GM12878 (cell line): ENCODE results near the gene TBC1D5. TPM values are rescaled to one million over a fixed set of nuclear protein-coding genes. Genes with fewer than 3 reads are reported as not detected.

Experiments used
- ATAC-seq: fragments of 200-7000 bp; cut with Tn5 transposase; 3 replicates; pipeline ENCODE4 v1.9.1; 2020; ENCODE audit warnings: mild to moderate bottlenecking, moderate library complexity
- BruUV-seq: library from RNA; stranded (reverse); fragments of 400-500 nt; replicated peaks from 2 replicates; lab custom pipeline; 2021; lab: Mats Ljungman, UMichigan
- CTCF ChIA-PET: fragments of 300-600 bp; sonication (Branson Sonifier 250); formaldehyde crosslinking; extraction: SDS; loops from one replicate; lab custom pipeline; 2021; ENCODE audit warnings: inconsistent platforms; lab: Yijun Ruan, JAX
- POLR2A ChIA-PET: fragments of 350-600 bp; formaldehyde crosslinking; extraction: SDS; loops from one replicate; lab custom pipeline; 2021; ENCODE audit warnings: inconsistent platforms; lab: Charles Lee
- RAD21 ChIA-PET: fragments of 300-600 bp; sonication (Branson Sonifier 250); formaldehyde crosslinking; loops from one replicate; lab custom pipeline; 2023; ENCODE audit warnings: antibody characterized with exemption; ENCODE audit not compliant: unreplicated experiment; lab: Charles Lee
- SMC1A ChIA-PET: fragments of 300-600 bp; sonication (Branson Sonifier 250); formaldehyde crosslinking; loops from one replicate; lab custom pipeline; 2023; ENCODE audit not compliant: unreplicated experiment, uncharacterized antibody; lab: Charles Lee
- DNase-seq: peaks from one replicate; pipeline ENCODE4 v3.0.0-alpha.2; 2011; ENCODE audit warnings: low read depth, low spot score
- FAIRE-seq: peaks from 3 replicates; lab custom pipeline; 2011; peaks lifted over from hg19 to GRCh38; lab: Jason Lieb, UNC
- H2AFZ ChIP-seq: 2 replicates; pipeline ENCODE4 v1.6.0; 2011; ENCODE audit warnings: low read depth, low read length, control low read depth; ENCODE audit not compliant: control insufficient read depth
- H3K27ac ChIP-seq: 2 replicates; pipeline ENCODE4 v1.5.1; 2011; ENCODE audit warnings: control low read depth; ENCODE audit not compliant: control insufficient read depth, insufficient read depth
- H3K27me3 ChIP-seq, 2 experiments: replicated peaks in 1 of 2; 2 replicates each; pipeline versions ENCODE4 v1.6.0 to v1.6.1; 2011; ENCODE audit warnings: low read length in 1 of 2; ENCODE audit not compliant: control insufficient read depth in 2 of 2, insufficient read depth in 2 of 2
- H3K36me3 ChIP-seq, 2 experiments: 2 replicates each; pipeline ENCODE4 v1.5.1; 2011; ENCODE audit warnings: low read length in 1 of 2; ENCODE audit not compliant: control insufficient read depth in 2 of 2, insufficient read depth in 2 of 2
- H3K4me1 ChIP-seq: 2 replicates; pipeline ENCODE4 v1.6.1; 2011; ENCODE audit warnings: mild to moderate bottlenecking, low read length, moderate library complexity, mixed read lengths; ENCODE audit not compliant: control insufficient read depth, insufficient read depth
- H3K4me2 ChIP-seq: 2 replicates; pipeline ENCODE4 v1.6.0; 2011; ENCODE audit warnings: control low read depth; ENCODE audit not compliant: control insufficient read depth, insufficient read depth
- H3K4me3 ChIP-seq: fragments of 200-600 bp; sonication (generic); 2 replicates; pipeline ENCODE4 v1.5.1; 2016
- H3K79me2 ChIP-seq: 2 replicates; pipeline ENCODE4 v1.6.0; 2011; ENCODE audit warnings: low read length; ENCODE audit not compliant: control insufficient read depth, insufficient read depth
- H3K9ac ChIP-seq: 2 replicates; pipeline ENCODE4 v1.8.0; 2011; ENCODE audit warnings: low read length, control low read depth, mixed read lengths; ENCODE audit not compliant: control insufficient read depth, insufficient read depth
- H3K9me3 ChIP-seq: replicated peaks from 3 replicates; pipeline ENCODE4 v1.5.1; 2011; ENCODE audit warnings: mild to moderate bottlenecking, low read length; ENCODE audit not compliant: control insufficient read depth, insufficient read depth
- H4K20me1 ChIP-seq: 2 replicates; pipeline ENCODE4 v1.6.0; 2011; ENCODE audit not compliant: control insufficient read depth, insufficient read depth
- CBFB ChIP-seq: IDR thresholded peaks from 2 replicates; pipeline ENCODE4 v1.6.1; 2016; ENCODE audit warnings: antibody characterized with exemption, low read depth
- CBX3 ChIP-seq: fragments of 200-600 bp; sonication (generic); IDR thresholded peaks from 2 replicates; pipeline ENCODE4 v1.6.1; 2016; ENCODE audit warnings: low read depth, borderline replicate concordance
- CREM ChIP-seq: IDR thresholded peaks from 2 replicates; pipeline ENCODE4 v1.6.1; 2014; ENCODE audit warnings: antibody characterized with exemption, low read depth
- ELK1 ChIP-seq: IDR thresholded peaks from 2 replicates; pipeline ENCODE4 v1.6.1; 2012; ENCODE audit warnings: low read depth, low read length, improper control_type of control experiment
- IRF5 ChIP-seq: fragments of 450-650 bp; IDR thresholded peaks from 2 replicates; pipeline ENCODE4 v1.6.1; 2017; ENCODE audit warnings: borderline replicate concordance
- MYC ChIP-seq: IDR thresholded peaks from 2 replicates; pipeline ENCODE4 v1.6.1; 2011; ENCODE audit warnings: mild to moderate bottlenecking, low read length, moderate library complexity, inconsistent platforms; ENCODE audit not compliant: insufficient read depth, insufficient replicate concordance, insufficient read length, severe bottlenecking
- POLR2AphosphoS5 ChIP-seq: IDR thresholded peaks from 2 replicates; pipeline ENCODE4 v1.6.1; 2011; ENCODE audit warnings: mild to moderate bottlenecking, low read length, inconsistent platforms
- SPI1 ChIP-seq: IDR thresholded peaks from 2 replicates; pipeline ENCODE4 v1.6.1; 2011; ENCODE audit warnings: low read depth, mild to moderate bottlenecking, low read length, moderate library complexity, borderline replicate concordance; ENCODE audit not compliant: insufficient read depth
- SREBF1 ChIP-seq: IDR thresholded peaks from 2 replicates; pipeline ENCODE4 v1.6.1; 2012; ENCODE audit warnings: mild to moderate bottlenecking, low read length
- SUZ12 ChIP-seq: fragments of 200-600 bp; sonication (generic); IDR thresholded peaks from one replicate; pipeline ENCODE4 v1.6.1; 2018; ENCODE audit warnings: antibody characterized with exemption, mild to moderate bottlenecking; ENCODE audit not compliant: unreplicated experiment
- ZBTB11 ChIP-seq: fragments of 450-650 bp; formaldehyde crosslinking; IDR thresholded peaks from 2 replicates; pipeline ENCODE4 v1.5.0; 2022; ENCODE audit warnings: mild to moderate bottlenecking, missing genetic modification characterization
- ZNF592 ChIP-seq: fragments of 450-650 bp; IDR thresholded peaks from 2 replicates; pipeline ENCODE4 v1.6.1; 2017; ENCODE audit warnings: mild to moderate bottlenecking, moderate library complexity
- WGBS: methylation state at CpG from one replicate; pipeline ENCODE4 v1.1.6; 2016; ENCODE audit warnings: low lambda C conversion rate; ENCODE audit not compliant: insufficient replicate concordance, insufficient coverage; ENCODE audit errors: missing lambda C conversion rate; 5-methylcytosine and 5-hydroxymethylcytosine counted together
- in situ Hi-C: fragments of 300-500 bp; cut with MboI; formaldehyde crosslinking; loops from 9 replicates; pipeline ENCODE4 v1.14.3; 2018; ENCODE audit warnings: mixed read lengths
- intact Hi-C: fragments of 100-400 bp; cut with micrococcal nuclease; formaldehyde crosslinking; loops from one replicate; pipeline ENCODE4 v1.14.2; 2022; ENCODE audit not compliant: unreplicated experiment
- polyA plus RNA-seq, 11 experiments: library from polyadenylated mRNA; depleted of rRNA in 4 of 11; unstranded in 6 of 11; stranded (reverse) in 5 of 11; fragments of >200 nt; fragmentation: Nextera tagmentation in 4 of 11; fragmentation: Illumina TruSeq in 1 of 11; extraction: Ambion mirVana in 4 of 11; extraction: Trizol in 1 of 11; gene quantifications; 1 replicate in 1 of 11; 2 replicates in 10 of 11; pipeline versions ENCODE4 v1.2.1 to v1.2.3, GENCODE V29; 2011 to 2016; ENCODE audit warnings: inconsistent platforms in 2 of 11, missing spikeins in 2 of 11, low read depth in 1 of 11
- total RNA-seq, 4 experiments: library from RNA; depleted of rRNA in 3 of 4; stranded (reverse); fragments of >200 nt in 3 of 4; fragmentation: Illumina TruSeq in 1 of 4; extraction: Trizol in 1 of 4; gene quantifications; 2 replicates each; pipeline versions ENCODE4 v1.2.1 to v1.2.3, GENCODE V29; 2013 to 2021

Gene TBC1D5
- total and polyA plus RNA-seq, 10 of the 15 experiments (the other 5 are each of a cell fraction or from before 2014, with no cell fraction given), result 5.5 to 61.0 (median 43.8) TPM

DNA sequence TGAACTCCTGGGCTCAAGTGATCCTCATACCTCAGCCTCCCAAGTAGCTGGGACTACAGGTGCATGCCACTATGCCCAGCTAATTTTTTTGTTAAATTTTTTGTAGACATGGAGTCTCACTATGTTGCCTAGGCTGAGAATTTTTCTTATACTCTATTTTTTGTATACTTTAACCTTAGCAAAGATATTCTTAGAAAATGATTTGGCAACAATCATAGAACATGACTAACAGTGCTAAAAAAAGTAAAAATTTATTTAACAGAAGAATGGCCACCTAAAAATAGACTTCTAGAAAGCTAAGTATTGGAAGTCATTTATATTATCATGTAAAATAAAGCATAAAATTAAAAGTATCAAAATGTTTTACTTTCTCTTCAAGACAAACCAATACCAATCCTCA, 535.4 kb downstream of the TBC1D5 start (continued):
- TF ChIP-seq IRF5 (no peak), CREM (no peak), ELK1 (no peak), CBFB (no peak), SUZ12 (no peak), POLR2AphosphoS5 (no peak)
- TF ChIP-seq, all 136 proteins: peak for 0

GRCh38 chr3:17204049-17204650, 538.3 kb downstream of the TBC1D5 start:
- ChIA-PET CTCF (no interaction called here), RAD21 (no interaction called here), SMC1A (no interaction called here), POLR2A (no interaction called here)
- 83% methylated on average over 3 of the region's 3 CpGs for WGBS
- no TSS peak for BruUV-seq
- Histone ChIP-seq H2AFZ (no peak overlapping the region), H4K20me1 (no peaks in the 10 kb centered on the region), H3K36me3 (peaks cover 2 to 4% of the 10 kb centered on the region in 2 experiments; a peak in 3 of 4 replicates), H3K79me2 (no peaks in the 10 kb centered on the region), H3K9me3 (peaks cover 12% of the 10 kb centered on the region), H3K4me3 (no peak overlapping the region), H3K27ac (no peak overlapping the region), H3K4me1 (no peaks in the 10 kb centered on the region), H3K4me2 (no peak overlapping the region), H3K9ac (no peak overlapping the region), H3K27me3 (no peaks in the 10 kb centered on the region)
- intact Hi-C loops (no loop called here), in situ Hi-C loops (loop anchor here (25.0 kb wide), 1 partner anchor 917 kb away; no protein-coding TSS in a partner anchor)
- ATAC-seq, result no peak
- no peak for DNase-seq
- FAIRE-seq, result no peak
- TF ChIP-seq ZBTB11 (no peak), MYC (no peak), SREBF1 (no peak), CBX3 (no peak), ZNF592 (no peak), SPI1 (no peak)
